Stomach (tissue), 9 donors: ENCODE measurements around the gene PFKFB4. TPM values are rescaled to one million over a fixed set of nuclear protein-coding genes. Genes with fewer than 3 reads are reported as not detected.
A peak's percentile ranks its signal among the peaks of the same experiment; 100 is the strongest.

ENCODE experiments used
- DNase-seq, 2 donors: peaks; one replicate each; pipeline versions ENCODE4 v3.0.0 to v3.0.0-alpha.2; 2013 to 2019
- H3K27ac ChIP-seq, 5 donors: fragments of 200-600 bp in 4 of 5; sonication (generic) in 4 of 5; one replicate each; pipeline ENCODE4 v1.5.1; 2013 to 2019; ENCODE audit warnings: mild to moderate bottlenecking in 1 of 5, moderate library complexity in 1 of 5
- H3K27me3 ChIP-seq, 3 donors: fragments of 200-600 bp; sonication (generic); one replicate each; pipeline ENCODE4 v1.5.1; 2017 to 2019; ENCODE audit warnings: mixed run types in 1 of 3
- H3K36me3 ChIP-seq, 4 donors: fragments of 200-600 bp; sonication (generic); 1 replicate in 3 of 4; 2 replicates in 1 of 4; pipeline ENCODE4 v1.5.1; 2016 to 2019
- H3K4me1 ChIP-seq, 4 donors: fragments of 200-600 bp; sonication (generic); one replicate each; pipeline ENCODE4 v1.5.1; 2016 to 2019
- H3K4me3 ChIP-seq, 4 donors: fragments of 200-600 bp; sonication (generic) in 3 of 4; one replicate each; pipeline ENCODE4 v1.5.1; 2016 to 2019; ENCODE audit warnings: mild to moderate bottlenecking in 1 of 4
- H3K9me3 ChIP-seq, 4 donors: fragments of 200-600 bp; sonication (generic); one replicate each; pipeline ENCODE4 v1.5.1; 2016 to 2019
- EP300 ChIP-seq: sonication (generic); formaldehyde crosslinking; IDR thresholded peaks from one replicate; pipeline ENCODE4 v1.6.1; 2017; ENCODE audit warnings: antibody characterized with exemption
- POLR2A ChIP-seq, 4 donors: fragments of 450-650 bp; IDR thresholded peaks; one replicate each; pipeline ENCODE4 v1.6.1; 2016; ENCODE audit warnings: antibody characterized with exemption in 4 of 4, control low read depth in 2 of 4, mild to moderate bottlenecking in 1 of 4, moderate library complexity in 1 of 4
- POLR2AphosphoS5 ChIP-seq, 3 donors: sonication (generic); formaldehyde crosslinking; IDR thresholded peaks; one replicate each; pipeline ENCODE4 v1.6.1; 2016; ENCODE audit warnings: antibody characterized with exemption in 3 of 3
- WGBS, 5 donors: extraction: QIAGEN DNeasy Blood & Tissue Kit in 3 of 5; methylation state at CpG; one replicate each; pipeline versions ENCODE4 v1.1.5 to v1.1.7; 2013 to 2018; 5-methylcytosine and 5-hydroxymethylcytosine counted together
- intact Hi-C: fragments of 100-400 bp; cut with DNase I; formaldehyde crosslinking; loops from one replicate; pipeline ENCODE4 v1.15.1; 2023; ENCODE audit warnings: low total_unique reads
- polyA plus RNA-seq, 3 donors: library from polyadenylated mRNA; stranded (reverse); fragments of 200-250 nt; gene quantifications; one replicate each; pipeline ENCODE4 v1.2.3, GENCODE V29; 2013
- total RNA-seq, 5 donors: library from RNA; depleted of rRNA; stranded (reverse); fragments of >200 nt; gene quantifications; one replicate each; pipeline versions ENCODE4 v1.1.0 to v1.2.3, GENCODE V29; 2014 to 2016
- TF ChIP-seq, protein P1 (sequence below), 7 experiments: fragments of 450-650 bp in 4 of 7; fragments of 200-600 bp in 3 of 7; sonication (generic) in 3 of 7; IDR thresholded peaks; one replicate each; pipeline ENCODE4 v1.5.1; 2016 to 2019; ENCODE audit warnings: antibody characterized with exemption in 7 of 7, control low read depth in 2 of 7, mild to moderate bottlenecking in 1 of 7
- donor health status: healthy with polysubstance abuse.
- donor health status: Bipolar disorder and iron deficiency.
- donor health status: healthy.

Gene PFKFB4
- total and polyA plus RNA-seq, 8 donors = 0.61 to 9.6 (median 1.5) TPM; not detected in 1

DNA sequence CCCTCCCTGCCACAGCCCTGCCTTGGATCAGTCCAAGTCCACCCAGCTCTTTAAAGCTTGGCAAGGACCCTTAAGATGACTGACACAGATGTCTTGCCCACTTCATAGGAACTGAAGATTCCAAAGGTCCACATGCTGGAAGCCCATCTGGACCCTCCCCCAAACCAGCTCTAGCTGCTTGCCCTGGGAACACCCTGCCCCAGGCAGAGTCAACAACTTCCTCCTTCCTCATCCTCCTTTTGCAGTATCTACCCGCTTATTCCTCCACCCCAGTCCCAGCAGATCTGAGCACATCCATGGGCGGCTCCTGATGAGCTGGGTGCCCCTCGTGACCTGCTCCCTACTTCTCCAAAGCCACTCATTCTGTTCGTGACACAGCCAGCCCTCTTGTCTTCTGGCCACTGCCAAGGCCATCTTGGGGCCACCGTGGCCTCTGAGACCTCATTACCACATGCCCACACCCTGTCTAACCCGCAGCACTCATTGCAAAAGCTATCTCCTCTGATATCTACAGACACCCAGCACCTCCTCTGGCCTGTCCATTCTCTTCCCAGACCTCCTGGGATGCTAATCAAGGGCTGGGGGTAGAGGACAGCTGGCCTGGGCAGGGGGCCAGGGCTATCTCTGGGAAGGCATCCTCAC is 2.0 kb upstream of the PFKFB4 start:
- Histone ChIP-seq H3K36me3 (no peaks in the 10 kb centered on the region), H3K27me3 (no peaks in the 10 kb centered on the region), H3K4me3 (no peak overlapping the region), H3K4me1 (peaks cover 36 to 66% (median 50%) of the 10 kb centered on the region in 4 donors), H3K9me3 (no peaks in the 10 kb centered on the region), H3K27ac (peak overlapping the region in 4 of 5 donors; percentile 32 to 84 (median 58))
- no peak for TF ChIP-seq EP300
- TF ChIP-seq POLR2AphosphoS5 (IDR thresholded peaks at IDR 0.05) = no peak
- TF ChIP-seq, protein P1, sequence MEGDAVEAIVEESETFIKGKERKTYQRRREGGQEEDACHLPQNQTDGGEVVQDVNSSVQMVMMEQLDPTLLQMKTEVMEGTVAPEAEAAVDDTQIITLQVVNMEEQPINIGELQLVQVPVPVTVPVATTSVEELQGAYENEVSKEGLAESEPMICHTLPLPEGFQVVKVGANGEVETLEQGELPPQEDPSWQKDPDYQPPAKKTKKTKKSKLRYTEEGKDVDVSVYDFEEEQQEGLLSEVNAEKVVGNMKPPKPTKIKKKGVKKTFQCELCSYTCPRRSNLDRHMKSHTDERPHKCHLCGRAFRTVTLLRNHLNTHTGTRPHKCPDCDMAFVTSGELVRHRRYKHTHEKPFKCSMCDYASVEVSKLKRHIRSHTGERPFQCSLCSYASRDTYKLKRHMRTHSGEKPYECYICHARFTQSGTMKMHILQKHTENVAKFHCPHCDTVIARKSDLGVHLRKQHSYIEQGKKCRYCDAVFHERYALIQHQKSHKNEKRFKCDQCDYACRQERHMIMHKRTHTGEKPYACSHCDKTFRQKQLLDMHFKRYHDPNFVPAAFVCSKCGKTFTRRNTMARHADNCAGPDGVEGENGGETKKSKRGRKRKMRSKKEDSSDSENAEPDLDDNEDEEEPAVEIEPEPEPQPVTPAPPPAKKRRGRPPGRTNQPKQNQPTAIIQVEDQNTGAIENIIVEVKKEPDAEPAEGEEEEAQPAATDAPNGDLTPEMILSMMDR (IDR thresholded peaks at IDR 0.05) = peak in 1 of 7 experiments; percentile 36
- intact Hi-C loops = no loop called here
- 55 to 76% (median 64%) methylated on average over 6 of the region's 6 CpGs for WGBS, 5 donors
- DNase-seq = no peak

DNA sequence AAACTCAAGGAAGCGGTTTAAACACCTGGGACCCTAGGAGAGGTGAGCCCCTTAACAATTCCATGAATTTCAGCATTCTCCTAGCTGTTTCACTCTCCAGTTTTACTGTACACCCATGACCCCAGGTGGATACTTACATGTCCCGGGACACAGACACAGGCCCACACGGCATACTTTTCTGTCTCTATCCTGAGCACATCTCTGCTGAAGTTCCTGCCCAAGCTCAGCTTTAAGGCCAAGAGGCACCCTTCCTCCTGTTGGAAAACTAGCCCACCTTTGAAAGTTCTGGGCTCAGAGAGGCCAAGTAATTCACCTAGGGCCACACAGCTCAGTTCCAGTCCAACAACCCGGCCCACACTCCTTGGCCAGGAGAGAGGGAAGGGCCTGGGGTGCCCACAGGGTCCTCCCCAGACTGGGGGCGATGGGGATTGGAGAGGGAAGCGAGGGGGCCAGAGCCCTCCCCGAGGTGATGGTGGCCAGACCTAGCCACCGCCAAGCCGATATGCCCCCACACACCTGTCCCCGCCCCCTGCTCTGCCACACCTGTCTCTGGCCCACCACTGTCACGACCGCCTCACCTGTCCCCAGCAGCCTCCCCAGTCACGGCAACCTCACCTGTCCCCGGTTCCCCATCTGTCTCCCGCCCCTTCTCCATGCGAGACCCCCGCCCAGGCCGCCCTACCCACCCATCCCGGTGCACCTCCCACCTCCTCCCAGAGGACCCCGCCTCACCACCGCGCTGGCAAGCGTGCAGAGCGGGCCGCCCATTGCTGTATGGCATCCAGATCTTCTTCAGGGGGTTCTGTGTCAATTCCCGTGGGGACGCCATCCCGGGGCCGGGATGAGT is 431 bp downstream of the PFKFB4 start:
- WGBS, 5 donors = 12 to 19% (median 15%) methylated on average over 14 to 29 of the region's 29 CpGs
- TF ChIP-seq, protein P1 (IDR thresholded peaks at IDR 0.05) = no peak
- TF ChIP-seq EP300 = no peak
- no peak for TF ChIP-seq POLR2AphosphoS5 (IDR thresholded peaks at IDR 0.05)
- TF ChIP-seq POLR2A (IDR thresholded peaks at IDR 0.05) = no peak
- Histone ChIP-seq H3K27me3 (no peaks in the 10 kb centered on the region), H3K27ac (peak overlapping the region; percentile 47 to 84 (median 75)), H3K4me1 (peaks cover 36 to 69% (median 55%) of the 10 kb centered on the region in 4 donors), H3K9me3 (no peaks in the 10 kb centered on the region), H3K36me3 (no peaks in the 10 kb centered on the region), H3K4me3 (peak overlapping the region; percentile 50 to 71 (median 65))
- intact Hi-C loops = no loop called here
- no peak for DNase-seq

DNA sequence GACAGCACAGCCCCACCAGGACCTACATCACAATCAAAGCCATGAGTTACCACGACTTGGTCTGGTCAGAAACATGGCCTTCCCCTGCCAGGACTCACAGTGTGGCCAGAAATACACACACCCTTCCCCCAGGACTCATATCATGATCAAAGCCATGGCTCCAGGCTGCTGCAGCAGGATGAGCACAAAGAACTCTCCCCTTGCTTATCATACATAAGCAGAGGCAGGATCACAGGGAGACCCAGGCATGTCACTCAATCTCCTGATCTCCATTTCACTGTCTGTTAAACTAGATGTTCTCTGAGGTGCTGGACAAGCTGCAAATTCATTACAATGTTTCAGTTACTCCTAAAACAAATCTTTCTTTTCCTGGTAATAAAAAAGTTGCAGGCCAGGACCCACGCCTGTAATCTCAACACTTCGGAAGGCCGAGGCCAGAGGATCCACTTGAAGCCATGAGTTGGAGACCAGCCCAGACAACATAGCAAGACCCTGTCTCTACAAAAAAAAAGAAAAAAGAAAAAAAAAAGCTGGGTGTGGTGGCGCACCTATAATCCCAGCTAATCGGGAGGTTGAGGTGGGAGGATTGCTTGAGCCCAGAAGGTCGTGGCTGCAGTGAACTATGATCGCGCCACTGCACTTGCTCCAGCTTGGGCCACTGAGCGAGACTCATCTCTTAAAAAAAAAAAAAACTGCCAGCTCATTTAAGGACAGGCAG is 1.2 kb downstream of the PFKFB4 start:
- no peaks in the 10 kb centered on the region for H3K27me3 ChIP-seq
- WGBS, 5 donors = 85 to 95% (median 92%) methylated on average over 10 of the region's 10 CpGs
- H3K9me3 ChIP-seq = no peaks in the 10 kb centered on the region
- intact Hi-C loops = no loop called here
- H3K4me1 ChIP-seq = peaks cover 29 to 61% (median 48%) of the 10 kb centered on the region in 4 donors
- DNase-seq = no peak
- TF ChIP-seq POLR2AphosphoS5 (IDR thresholded peaks at IDR 0.05) (no peak), POLR2A (IDR thresholded peaks at IDR 0.05) (no peak), EP300 (no peak)
- TF ChIP-seq, protein P1 (IDR thresholded peaks at IDR 0.05) = no peak
- H3K27ac ChIP-seq = no peak overlapping the region
- peak overlapping the region in 1 of 4 donors; percentile 71 for H3K4me3 ChIP-seq
- no peaks in the 10 kb centered on the region for H3K36me3 ChIP-seq
